Putamen (tissue), 1 donor: Measurements from ENCODE around the gene NFIA.
"Not testable (repeated sequence)": the region's sequence is repeated elsewhere in the genome, so short reads cannot be mapped to it uniquely, and the experiment has no call there.

ENCODE experiments used
- DNase-seq: peaks from one replicate; pipeline ENCODE4 v3.0.0-alpha.2; 2016; ENCODE audit warnings: low spot score

The NFIA gene

GRCh38 chr1:61453111-61453961, 371.0 kb downstream of the NFIA start:
- DNase-seq = peak; percentile 86

GRCh38 chr1:61455400-61455799, 373.0 kb downstream of the NFIA start:
- no peak for DNase-seq

DNA sequence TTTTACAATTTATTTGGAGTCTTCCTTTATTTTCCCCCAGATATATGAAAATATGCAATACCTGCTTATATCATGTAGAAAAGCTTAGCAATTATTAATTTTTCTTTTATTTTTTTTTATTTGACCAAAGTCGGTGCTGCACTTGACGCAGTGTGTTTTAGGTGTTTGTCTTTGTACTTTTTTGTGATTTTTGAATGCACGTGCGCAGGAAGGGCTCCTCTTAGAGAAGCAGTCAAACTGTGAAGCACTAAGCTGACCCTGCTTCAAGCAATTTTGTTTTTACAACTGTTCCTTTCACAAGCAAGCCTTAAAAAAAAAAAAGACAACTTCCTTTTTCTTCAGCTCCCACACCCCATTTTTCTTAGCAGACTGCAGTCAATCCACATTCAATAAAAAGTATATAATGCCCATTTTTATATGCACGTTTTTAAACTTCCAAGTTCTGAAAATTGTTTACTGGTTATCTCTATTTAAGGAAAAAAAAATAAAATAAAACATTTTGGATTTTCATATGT, 375.2 kb downstream of the NFIA start:
- DNase-seq = no peak

DNA sequence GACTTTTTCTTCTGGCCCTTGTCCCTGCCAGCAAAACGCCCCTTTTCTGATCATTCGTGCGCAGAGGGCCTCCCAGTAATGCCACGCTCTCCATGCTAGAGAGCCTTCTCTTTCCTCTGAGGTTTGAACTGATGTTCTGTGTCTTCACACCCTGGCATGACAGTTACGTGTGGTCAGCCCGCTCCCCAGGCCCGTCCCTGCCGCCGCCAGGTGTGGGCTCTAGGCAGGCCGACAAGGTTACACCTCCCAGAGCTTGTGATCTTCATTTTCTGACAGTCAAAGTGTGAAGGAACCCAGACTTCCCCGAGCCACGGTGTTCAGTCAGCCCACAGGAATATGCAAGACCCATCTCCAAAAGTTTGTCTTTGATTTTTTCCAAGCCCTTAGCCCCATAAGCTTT, 377.0 kb downstream of the NFIA start:
- DNase-seq = no peak

DNA sequence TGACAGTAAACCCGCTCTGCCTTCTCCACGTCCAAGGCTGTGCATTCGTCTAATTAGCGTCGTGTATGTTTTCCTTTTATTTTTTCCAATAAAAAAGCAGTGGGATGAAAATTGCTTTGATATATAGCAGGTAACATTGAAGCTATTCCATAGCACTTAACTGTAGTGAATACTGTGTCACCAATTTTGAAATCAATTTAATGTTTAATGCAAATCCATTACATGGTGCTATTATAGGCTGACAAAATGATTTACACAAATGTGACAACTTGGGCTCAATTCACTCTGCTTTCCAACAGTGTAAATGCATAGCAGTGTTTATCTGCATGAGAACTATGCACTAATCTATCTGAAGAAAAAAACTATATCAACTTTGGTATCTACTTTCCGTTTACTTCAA, 377.8 kb downstream of the NFIA start:
- DNase-seq = no peak

GRCh38 chr1:61461406-61462384, 379.3 kb downstream of the NFIA start:
- no peak for DNase-seq

DNA sequence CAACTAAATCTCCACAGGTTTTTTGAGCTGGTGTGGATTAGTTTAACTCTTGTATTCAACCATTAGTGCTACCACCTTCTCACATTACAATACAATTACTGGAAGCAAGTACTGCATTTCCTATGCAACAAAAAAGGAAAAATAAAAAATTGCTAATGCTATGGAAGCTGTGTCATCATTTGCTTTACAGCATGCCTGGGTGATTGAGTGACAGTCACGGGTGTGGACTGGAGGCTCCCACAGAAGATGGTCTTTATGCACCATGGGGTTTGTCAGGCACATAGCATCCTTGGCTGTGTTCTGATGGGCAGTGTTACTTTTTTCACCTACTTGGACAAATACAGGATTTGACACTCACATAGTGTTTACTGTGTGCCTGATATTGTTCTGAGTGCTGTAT, 380.3 kb downstream of the NFIA start:
- no peak for DNase-seq

DNA sequence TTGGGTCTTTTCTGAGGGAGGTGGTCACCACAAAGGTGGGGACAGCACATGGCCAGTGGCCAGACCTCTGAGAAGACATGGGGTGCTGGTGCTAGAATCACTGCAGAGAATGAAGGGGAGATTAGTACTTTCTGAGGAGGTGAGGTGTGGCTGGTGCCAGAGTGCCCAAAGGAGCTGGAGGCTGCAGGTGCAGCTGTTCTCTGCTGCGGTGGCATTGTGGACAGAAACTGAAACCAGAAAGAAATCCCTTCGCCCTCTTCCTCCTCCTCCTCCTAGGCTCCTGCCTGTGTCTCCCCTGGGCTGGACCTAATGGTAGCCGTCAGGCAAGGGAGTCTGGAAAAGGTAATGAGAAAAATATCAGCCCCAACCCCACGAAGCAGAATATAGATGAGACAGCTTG, 380.9 kb downstream of the NFIA start:
- no peak for DNase-seq

DNA sequence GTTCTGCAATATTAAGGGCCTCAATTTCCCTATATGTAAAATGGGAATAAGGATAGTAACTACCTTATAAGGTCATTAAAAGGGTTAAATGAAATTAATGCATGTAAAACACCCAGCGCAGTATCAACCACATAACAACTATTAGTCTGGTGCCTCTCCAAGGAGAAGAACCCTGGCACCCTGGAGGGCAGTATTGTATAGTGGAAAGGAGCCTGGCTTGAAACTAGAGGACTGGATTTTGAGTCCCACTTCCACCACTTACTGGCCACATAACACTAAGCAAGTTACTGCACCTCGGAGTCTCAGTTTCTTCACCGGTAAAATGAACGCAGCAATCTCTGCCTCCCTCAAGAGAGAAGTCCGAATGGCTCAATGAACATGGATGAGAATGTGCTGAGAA, 385.5 kb downstream of the NFIA start:
- DNase-seq = not testable (repeated sequence)

DNA sequence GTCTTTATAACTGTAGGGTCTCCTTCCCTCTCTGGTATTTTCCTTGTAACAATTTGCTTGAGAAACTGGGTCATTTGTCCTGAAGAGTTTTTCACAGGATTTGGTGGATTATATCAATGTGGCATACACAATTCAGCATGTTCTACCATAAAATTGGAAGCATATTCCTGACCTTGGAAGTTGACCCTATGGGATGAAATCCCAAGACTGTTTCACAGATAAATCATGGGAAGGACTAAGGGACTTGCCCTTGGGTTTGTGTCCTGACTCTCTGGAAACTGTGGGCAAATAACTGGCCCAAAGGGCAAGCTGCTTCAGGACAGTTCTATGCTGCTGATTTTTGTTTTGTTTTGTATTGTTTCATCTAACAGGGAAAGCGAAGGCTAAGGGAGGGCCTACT, 387.0 kb downstream of the NFIA start:
- DNase-seq = no peak

DNA sequence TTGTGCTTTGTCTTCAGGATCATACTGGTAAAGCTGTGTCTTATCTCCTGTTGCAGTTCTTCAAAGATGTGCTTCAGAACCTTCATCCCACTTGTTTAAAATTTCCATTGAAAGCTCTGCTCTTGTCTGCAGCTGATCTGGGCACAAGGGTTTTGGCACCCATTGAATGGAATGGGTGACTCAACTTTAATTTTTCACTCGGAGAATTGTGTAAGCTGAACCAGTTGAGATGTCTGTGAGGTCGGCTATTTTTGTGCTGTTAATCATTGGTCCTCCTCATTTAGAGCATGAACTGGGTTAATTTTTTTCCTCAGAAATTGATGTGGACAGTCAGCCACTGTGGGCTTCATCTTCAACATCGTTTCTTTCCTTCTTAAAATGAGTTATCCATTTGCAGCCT, 390.5 kb downstream of the NFIA start:
- no peak for DNase-seq

- DNase-seq = no peak
Observed at GRCh38 chr1:61474269-61474817, 392.0 kb downstream of the NFIA start.

DNA sequence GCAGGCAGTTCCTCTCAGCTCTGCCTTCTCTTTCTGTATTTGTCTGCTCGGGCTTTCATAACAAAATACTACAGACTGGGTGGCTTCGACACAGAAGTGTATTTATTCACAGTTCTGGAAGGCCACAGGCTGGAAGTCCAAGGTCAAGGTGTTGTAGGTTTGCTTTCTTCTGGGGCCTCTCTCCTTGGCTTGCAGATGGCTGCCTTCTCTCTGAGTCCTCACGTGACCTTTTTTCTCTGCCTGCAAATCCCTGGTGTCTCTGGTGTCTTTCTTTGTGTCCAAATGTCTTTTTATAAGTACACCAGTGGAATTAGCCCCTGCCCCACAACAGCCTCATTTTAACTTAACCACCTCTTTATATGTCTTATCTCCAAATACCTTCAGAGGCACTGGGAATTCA, 392.6 kb downstream of the NFIA start:
- no peak for DNase-seq

DNA sequence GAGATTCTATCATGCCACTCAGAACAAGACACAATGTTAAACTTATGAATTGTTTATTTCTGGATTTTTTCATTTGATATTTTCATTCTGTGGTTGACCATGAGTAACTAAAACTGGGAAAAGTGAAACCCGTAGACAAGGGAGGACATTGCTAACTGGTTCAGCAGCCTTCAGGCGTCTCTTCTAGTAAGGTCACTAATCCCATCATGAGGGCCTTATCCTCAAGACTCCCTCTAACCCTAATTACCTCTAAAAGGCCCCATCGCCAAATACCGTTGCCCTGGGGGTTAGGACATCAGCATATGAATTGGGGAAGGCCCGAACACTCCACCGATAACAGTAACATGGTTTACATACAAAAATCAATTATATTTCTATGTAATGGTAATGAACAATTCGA, 394.9 kb downstream of the NFIA start:
- no peak for DNase-seq

- no peak for DNase-seq
Observed at GRCh38 chr1:61480273-61480935, 398.0 kb downstream of the NFIA start.

GRCh38 chr1:61481315-61481715, 399.0 kb downstream of the NFIA start:
- no peak for DNase-seq

GRCh38 chr1:61482170-61482734, 399.9 kb downstream of the NFIA start:
- DNase-seq = no peak

DNA sequence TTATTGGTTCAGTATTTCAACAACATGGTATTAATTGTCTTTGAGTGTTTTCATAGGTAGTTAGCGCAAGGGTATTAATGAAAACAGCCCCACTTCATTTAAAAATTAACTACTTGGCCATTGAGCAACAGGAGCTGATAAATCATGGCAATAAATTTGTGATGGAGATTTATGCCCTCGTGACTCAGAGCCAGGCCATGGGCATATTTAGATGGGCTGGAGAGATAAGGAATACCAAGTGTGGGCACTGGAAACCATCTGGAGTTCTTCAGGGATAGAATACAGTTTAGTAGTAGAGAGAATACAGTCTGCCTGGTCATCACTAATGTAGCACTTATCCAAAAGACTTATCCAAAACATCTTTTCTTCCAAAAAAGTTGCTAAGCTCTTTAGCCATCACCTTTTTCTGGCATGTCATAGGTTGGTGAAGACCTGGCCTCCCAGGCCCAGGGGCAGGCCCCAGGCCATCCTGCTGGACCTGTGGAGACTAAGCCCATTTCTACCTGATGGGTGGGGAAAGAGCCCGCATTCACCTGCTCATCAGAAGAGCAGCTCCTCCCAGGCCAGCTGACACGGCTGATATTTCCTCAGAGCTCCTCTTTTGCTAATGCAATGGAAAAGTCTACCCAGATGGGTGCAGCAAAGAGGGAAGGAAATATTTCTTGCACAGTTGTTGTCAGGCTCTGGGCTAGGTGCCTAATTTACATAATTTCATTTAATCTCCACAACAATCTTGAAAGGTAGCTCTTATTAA, 404.6 kb downstream of the NFIA start:
- no peak for DNase-seq

GRCh38 chr1:61487801-61488200, 405.4 kb downstream of the NFIA start:
- DNase-seq = no peak

- DNase-seq = no peak
Observed at GRCh38 chr1:61490924-61491323, 408.6 kb downstream of the NFIA start.

DNA sequence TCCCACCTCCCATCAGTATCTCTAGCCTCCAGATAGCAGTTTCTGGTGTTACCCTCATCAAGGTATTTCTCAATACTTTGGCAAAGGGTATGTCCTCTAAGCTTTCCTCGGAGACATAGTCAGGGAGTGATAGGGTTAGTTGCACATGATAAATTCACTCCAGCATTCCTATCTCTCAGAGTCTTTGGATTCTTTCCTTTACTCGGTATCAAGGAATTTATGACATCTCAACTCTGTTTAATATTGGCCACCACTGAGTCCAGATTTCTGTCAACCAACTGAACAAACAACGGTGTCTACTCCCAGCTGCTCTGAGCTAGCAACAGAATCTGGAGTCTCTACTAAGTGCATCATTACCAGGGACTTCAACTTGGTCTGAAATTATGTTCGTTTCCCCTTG, 409.1 kb downstream of the NFIA start:
- no peak for DNase-seq
